Motor neuron (in vitro differentiated cells): ENCODE measurements around the gene PRPF6. TPM values are rescaled to one million over a fixed set of nuclear protein-coding genes. Genes with fewer than 3 reads are reported as not detected.
A peak's percentile ranks its signal among the peaks of the same experiment; 100 is the strongest.

ENCODE experiments used
- ATAC-seq, 8 experiments: fragments of 200-7000 bp; cut with Tn5 transposase; replicated peaks in 6 of 8; 2 replicates each; pipeline ENCODE4 v1.8.0; 2021; ENCODE audit warnings: mild to moderate bottlenecking in 8 of 8, moderate library complexity in 8 of 8
- H3K27ac ChIP-seq, 2 donors: fragments of 250-450 bp; sonication (Bioruptor Pico); 2 replicates each; pipeline ENCODE4 v1.9.0; 2021; ENCODE audit warnings: antibody characterized with exemption in 2 of 2, mild to moderate bottlenecking in 2 of 2, moderate library complexity in 1 of 2
- H3K4me1 ChIP-seq, 2 donors: fragments of 250-450 bp; sonication (Bioruptor Pico); replicated peaks in 1 of 2; 2 replicates each; pipeline ENCODE4 v1.6.1; 2021; ENCODE audit warnings: antibody characterized with exemption in 2 of 2, mild to moderate bottlenecking in 2 of 2, moderate library complexity in 1 of 2
- H3K4me3 ChIP-seq, 5 donors: fragments of 250-450 bp; sonication (Bioruptor Pico); 2 replicates each; pipeline ENCODE4 v1.9.0; 2021; ENCODE audit warnings: antibody characterized with exemption in 5 of 5, mild to moderate bottlenecking in 5 of 5, moderate library complexity in 4 of 5
- WGBS, 10 experiments: fragments of 450-650 bp; shearing (Covaris generic); methylation state at CpG; one replicate each; pipeline ENCODE4 v1.0.0; 2022; 5-methylcytosine and 5-hydroxymethylcytosine counted together
- in situ Hi-C, 9 experiments: fragments of 400-800 bp; cut with MboI; loops; one replicate each; pipeline ENCODE4 v1.15.0; 2021; ENCODE audit warnings: low sequenced_read_pairs in 9 of 9, low pct_unique_long_range_greater_than_20kb in 2 of 9; ENCODE audit not compliant: unreplicated experiment in 9 of 9
- total RNA-seq, 8 experiments: library from RNA; unstranded; fragments of 300-600 nt; gene quantifications; 2 replicates each; pipeline versions ENCODE4 v1.2.3 to v1.2.4, GENCODE V29; 2022

Gene PRPF6
- total RNA-seq, 8 experiments from 2014 or later: 38.2 to 97.9 (median 64.2) TPM

GRCh38 chr20:63941282-63942081 lies 39.5 kb upstream of the PRPF6 start:
- H3K27ac ChIP-seq: no peak overlapping the region
- in situ Hi-C loops: no loop called here
- H3K4me1 ChIP-seq: peaks cover 4 to 8% of the 10 kb centered on the region in 2 donors
- ATAC-seq: peak in 6 of 8 experiments; percentile 5 to 49 (median 30)
- WGBS, 10 experiments: no CpG with 5 or more reads among the region's 39 CpGs
- no peak overlapping the region for H3K4me3 ChIP-seq

- Histone ChIP-seq H3K4me1 (peaks cover 4 to 8% of the 10 kb centered on the region in 2 donors), H3K4me3 (no peak overlapping the region), H3K27ac (peak overlapping the region in 1 of 2 donors; percentile 46)
- 47 to 90% (median 76%) methylated on average over 2 to 9 of the region's 30 CpGs; no CpG with 5 or more reads in 5 of the 10 experiments for WGBS, 10 experiments
- ATAC-seq: peak in 5 of 8 experiments; percentile 26 to 60 (median 54)
- in situ Hi-C loops: no loop called here
These were observed 38.5 kb upstream of the PRPF6 start for GRCh38 chr20:63942250-63942951.

- H3K4me3 ChIP-seq: no peak overlapping the region
- WGBS, 10 experiments: 87 to 90% methylated on average over 3 to 4 of the region's 19 CpGs; no CpG with 5 or more reads in 8 of the 10 experiments
- in situ Hi-C loops: no loop called here
- peak overlapping the region in 1 of 2 donors; percentile 46 for H3K27ac ChIP-seq
- peaks cover 4 to 8% of the 10 kb centered on the region in 2 donors for H3K4me1 ChIP-seq
- ATAC-seq: no peak
These were observed 37.7 kb upstream of the PRPF6 start for GRCh38 chr20:63942969-63943807.

- H3K27ac ChIP-seq: no peak overlapping the region
- no peak for ATAC-seq
- no peak overlapping the region for H3K4me3 ChIP-seq
- 80 to 100% (median 100%) methylated on average over 1 of the region's 3 CpGs; no CpG with 5 or more reads in 7 of the 10 experiments for WGBS, 10 experiments
- in situ Hi-C loops: no loop called here
- H3K4me1 ChIP-seq: peaks cover 6 to 10% of the 10 kb centered on the region in 2 donors
These were observed 37.2 kb upstream of the PRPF6 start for GRCh38 chr20:63943808-63944077.

GRCh38 chr20:63944078-63944941 lies 36.6 kb upstream of the PRPF6 start:
- ATAC-seq: no peak
- 91 to 100% methylated on average over 2 to 4 of the region's 35 CpGs; no CpG with 5 or more reads in 8 of the 10 experiments for WGBS, 10 experiments
- Histone ChIP-seq H3K4me3 (no peak overlapping the region), H3K4me1 (peaks cover 8 to 12% of the 10 kb centered on the region in 2 donors), H3K27ac (no peak overlapping the region)
- in situ Hi-C loops: no loop called here

- no peak for ATAC-seq
- WGBS, 10 experiments: 100% methylated on average over 3 of the region's 17 CpGs; no CpG with 5 or more reads in 9 of the 10 experiments
- Histone ChIP-seq H3K4me1 (peaks cover 16 to 19% of the 10 kb centered on the region in 2 donors), H3K4me3 (no peak overlapping the region), H3K27ac (no peak overlapping the region)
- in situ Hi-C loops: no loop called here
These were observed 35.8 kb upstream of the PRPF6 start for GRCh38 chr20:63945031-63945658.

- no peak for ATAC-seq
- 98 to 100% methylated on average over 1 to 10 of the region's 39 CpGs; no CpG with 5 or more reads in 8 of the 10 experiments for WGBS, 10 experiments
- Histone ChIP-seq H3K27ac (no peak overlapping the region), H3K4me1 (peaks cover 27 to 28% of the 10 kb centered on the region in 2 donors), H3K4me3 (no peak overlapping the region)
- in situ Hi-C loops: no loop called here
These were observed 34.7 kb upstream of the PRPF6 start for GRCh38 chr20:63945921-63946920.

- no peak overlapping the region for H3K4me3 ChIP-seq
- ATAC-seq: no peak
- H3K4me1 ChIP-seq: peaks cover 28 to 32% of the 10 kb centered on the region in 2 donors
- 96 to 100% (median 98%) methylated on average over 1 to 6 of the region's 15 CpGs; no CpG with 5 or more reads in 6 of the 10 experiments for WGBS, 10 experiments
- no peak overlapping the region for H3K27ac ChIP-seq
- in situ Hi-C loops: no loop called here
These were observed 33.8 kb upstream of the PRPF6 start for GRCh38 chr20:63946986-63947637.

- H3K4me3 ChIP-seq: no peak overlapping the region
- no peak overlapping the region for H3K27ac ChIP-seq
- no peak for ATAC-seq
- 7 to 100% (median 71%) methylated on average over 1 to 4 of the region's 27 CpGs; no CpG with 5 or more reads in 6 of the 10 experiments for WGBS, 10 experiments
- H3K4me1 ChIP-seq: peaks cover 24 to 26% of the 10 kb centered on the region in 2 donors
- in situ Hi-C loops: no loop called here
These were observed 33.1 kb upstream of the PRPF6 start for GRCh38 chr20:63947638-63948456.

- in situ Hi-C loops: no loop called here
- ATAC-seq: no peak
- no peak overlapping the region for H3K4me3 ChIP-seq
- peak overlapping the region in 1 of 2 donors; percentile 83 for H3K27ac ChIP-seq
- peaks cover 34 to 40% of the 10 kb centered on the region in 2 donors for H3K4me1 ChIP-seq
- WGBS, 10 experiments: 87% methylated on average over 3 of the region's 20 CpGs; no CpG with 5 or more reads in 9 of the 10 experiments
These were observed 30.1 kb upstream of the PRPF6 start for GRCh38 chr20:63950701-63951397.
